HL-60/S4 treated with phorbol 12-myristate 13-acetate at 8.2 ng/mL for 4 days and 3 days (cell line): ENCODE measurements around the gene ATF6.
"Not testable (repeated sequence)": the region's sequence is repeated elsewhere in the genome, so short reads cannot be mapped to it uniquely, and the experiment has no call there.

Experiments
- in situ Hi-C: fragments of 300-500 bp; cut with MboI; formaldehyde crosslinking; loops from 2 replicates; pipeline ENCODE4 v1.15.0; 2022; ENCODE audit warnings: low sequenced_read_pairs

ATF6 gene

DNA sequence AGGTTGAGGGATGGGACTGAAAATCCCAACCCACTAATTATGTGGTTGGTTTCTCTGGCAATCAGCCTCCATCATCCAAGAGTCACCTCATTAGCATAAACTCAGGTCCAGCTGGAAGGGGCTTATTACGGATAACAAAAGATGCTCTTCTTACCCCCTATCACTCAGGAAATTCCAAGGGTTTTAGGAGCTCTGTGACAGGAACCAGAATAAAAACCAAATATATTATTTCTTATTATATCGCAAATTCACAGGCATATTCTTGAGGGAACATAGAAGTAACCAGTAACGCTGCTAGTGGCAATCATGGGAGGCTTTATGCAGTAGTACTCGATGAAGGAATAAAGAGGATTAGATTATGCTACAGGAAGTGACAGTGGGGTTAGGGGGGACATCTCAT, 59.7 kb downstream of the ATF6 start:
- in situ Hi-C loops, result no loop called here

DNA sequence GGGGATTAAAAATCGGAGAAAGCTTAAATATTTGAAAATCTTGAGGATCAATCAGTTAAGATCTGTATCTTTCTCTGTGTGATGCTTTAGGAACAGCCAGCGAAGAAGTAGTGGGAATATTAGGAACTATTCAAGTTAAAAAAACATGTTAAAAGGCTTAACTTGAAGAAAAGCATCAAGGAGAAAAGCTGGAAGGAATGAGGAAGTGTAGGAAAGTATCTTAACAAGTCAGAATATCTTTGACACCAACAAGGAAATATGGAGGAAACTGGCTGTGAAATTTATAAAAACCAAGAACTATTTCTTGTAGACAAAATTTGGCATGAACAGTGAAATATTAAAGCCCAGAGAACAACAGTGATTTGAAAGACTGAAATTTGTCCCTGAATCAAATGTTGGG, 60.4 kb downstream of the ATF6 start:
- in situ Hi-C loops, result no loop called here

DNA sequence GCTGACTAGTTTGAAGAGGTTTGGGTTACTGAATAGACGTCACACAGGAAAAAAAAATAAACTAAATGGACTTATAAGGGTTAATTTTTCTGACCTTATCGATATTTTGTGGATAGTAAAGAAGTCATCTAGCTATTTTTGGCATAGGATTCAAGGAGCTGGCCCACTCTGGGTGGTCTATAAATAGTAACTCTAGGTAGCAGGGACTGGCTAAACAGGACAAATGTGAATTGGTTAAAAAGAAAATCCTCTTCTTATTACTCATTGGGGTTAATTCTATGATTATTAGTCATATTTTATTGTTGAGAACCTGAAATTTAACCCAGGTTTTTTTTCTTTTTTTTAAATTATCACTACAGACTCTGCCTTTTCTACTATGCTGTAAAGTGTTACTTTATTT, 61.7 kb downstream of the ATF6 start:
- in situ Hi-C loops, result no loop called here

DNA sequence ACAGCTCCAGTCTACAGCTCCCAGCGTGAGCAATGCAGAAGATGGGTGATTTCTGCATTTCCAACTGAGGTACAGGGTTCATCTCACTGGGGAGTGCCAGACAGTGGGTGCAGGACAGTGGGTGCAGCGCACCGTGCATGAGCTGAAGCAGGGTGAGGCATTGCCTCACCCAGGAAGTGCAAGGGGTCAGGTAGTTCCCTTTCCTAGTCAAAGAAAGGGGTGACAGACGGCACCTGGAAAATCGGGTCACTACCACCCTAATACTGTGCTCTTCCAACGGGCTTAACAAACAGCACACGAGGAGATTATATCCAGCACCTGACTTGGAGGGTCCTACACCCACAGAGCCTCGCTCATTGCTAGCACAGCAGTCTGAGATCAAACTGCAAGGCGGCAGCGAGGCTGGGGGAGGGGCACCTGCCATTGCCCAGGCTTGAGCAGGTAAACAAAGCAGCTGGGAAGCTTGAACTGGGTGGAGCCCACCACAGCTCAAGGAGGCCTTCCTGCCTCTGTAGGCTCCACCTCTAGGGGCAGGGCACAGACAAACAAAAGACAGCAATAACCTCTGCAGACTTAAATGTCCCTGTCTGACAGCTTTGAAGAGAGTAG, 66.3 kb downstream of the ATF6 start:
- in situ Hi-C loops, result not testable (repeated sequence)

DNA sequence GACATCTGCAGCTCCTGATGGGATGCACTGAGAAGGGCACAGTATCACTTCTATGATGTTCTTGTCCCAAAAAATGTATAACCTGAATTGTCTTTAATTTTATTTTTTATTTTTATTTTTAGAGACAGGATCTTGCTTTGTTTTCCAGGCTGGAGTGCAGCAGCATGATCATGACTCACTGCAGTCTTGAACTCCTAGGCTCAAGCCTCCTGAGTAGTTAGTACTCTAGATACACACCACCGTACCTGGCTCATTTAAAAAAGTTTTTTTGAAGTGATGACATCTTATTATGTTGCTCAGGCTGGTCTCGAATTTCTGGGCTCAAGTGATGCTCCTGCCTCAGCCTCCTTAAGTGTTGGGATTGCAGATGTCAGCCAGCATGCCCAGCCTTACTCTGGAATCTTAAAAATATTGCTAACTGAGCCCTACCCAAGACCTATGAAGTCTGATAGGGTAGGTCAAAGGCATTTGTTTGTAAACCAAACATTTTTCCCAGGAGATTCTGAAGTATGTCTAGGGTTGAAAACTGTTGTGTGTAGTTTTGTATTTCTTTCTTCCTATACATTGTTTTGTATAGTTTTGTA, 68.9 kb downstream of the ATF6 start:
- in situ Hi-C loops, result no loop called here

DNA sequence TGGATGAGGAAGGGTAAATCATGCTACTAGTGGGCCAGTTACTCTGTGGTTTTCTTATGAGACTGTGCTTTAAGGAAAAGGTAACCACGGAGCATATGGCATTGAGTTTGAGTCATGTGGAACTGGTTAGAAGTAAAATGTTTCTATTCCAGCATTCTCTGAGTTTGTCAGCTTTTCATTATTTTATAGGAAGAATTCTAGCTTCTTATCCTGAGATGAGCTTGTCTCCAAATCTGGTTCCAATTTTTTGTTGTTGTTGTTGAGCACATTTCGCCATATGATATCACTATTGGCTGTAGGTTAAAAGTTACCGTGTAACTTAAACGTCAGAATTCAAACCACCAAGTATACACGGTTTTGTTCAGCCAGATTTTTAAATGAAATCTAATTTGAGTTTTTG, 69.9 kb downstream of the ATF6 start:
- in situ Hi-C loops, result no loop called here

DNA sequence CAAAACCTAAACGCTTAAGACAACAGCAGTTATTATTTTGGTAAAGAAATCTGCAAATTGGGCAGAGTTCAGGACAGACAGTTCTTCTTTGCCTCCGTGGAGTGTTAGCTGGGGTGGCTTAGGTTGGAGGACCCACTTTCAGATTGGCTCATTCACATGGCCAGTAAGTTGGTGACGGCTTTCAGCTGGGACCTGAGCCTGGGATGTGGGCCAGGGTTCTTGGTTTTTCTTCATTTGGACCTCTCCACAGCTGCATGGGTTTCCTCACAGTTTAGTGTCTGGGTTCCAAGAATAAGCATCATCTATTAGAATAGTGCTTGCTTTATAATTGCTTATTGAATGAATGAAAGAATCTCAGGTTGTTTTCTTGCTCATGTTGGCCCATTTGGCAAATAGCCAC, 72.2 kb downstream of the ATF6 start:
- in situ Hi-C loops, result no loop called here

DNA sequence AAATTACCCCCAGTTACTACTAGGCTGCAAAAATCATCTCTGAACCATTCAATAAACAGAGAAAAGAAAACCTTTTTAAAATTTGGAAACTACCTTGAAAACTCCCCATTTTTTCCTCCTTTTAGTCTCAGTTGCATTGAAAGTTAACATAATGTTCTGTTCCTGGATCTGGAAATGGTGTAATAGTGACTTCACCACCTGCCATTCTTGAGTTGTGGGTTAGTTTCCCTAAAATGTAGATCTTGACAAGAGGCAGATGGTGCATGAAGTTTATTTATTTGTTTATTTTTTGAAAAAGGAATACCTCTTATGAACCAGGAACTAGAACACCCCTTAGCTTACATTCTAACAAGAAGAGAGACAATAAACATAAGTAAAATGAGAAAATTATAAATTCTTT, 72.8 kb downstream of the ATF6 start:
- in situ Hi-C loops, result no loop called here

DNA sequence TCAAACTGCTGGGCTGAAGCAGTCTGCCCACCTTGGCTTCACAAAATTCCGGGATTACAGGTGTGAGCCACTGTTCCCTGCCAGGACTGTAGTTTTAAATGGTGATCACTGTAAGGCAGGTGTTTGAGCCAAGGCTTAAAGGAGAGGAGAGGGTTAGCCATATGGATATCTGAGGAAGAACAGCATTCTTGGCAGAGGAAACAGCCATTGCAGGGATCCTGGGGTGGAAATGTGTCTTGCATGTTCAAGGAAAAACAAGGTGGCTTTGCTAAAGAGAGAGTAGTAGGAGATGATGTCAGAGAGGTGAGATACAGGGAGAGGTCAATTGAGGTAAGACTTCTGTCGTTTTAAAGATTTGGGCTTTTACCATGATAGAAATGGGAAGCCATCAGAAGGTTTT, 73.5 kb downstream of the ATF6 start:
- in situ Hi-C loops, result no loop called here

DNA sequence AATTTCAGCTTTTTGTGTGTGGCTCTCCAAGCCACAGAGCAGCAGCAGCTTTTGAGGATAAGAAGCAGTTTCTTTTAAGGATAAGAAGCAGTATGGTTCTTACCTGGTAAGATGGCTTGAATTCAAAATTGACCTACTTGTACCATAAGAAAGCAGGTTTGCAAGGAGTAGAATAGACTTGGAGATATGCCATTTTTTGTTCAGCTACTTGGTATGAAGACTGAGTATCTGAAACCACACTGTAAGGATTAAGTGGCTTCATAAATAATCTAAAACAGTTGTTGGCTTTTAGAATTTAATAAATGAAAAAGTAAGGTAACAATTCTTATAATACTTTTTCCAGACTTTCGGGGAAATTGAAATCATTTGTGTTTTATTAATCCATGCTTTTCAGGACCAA, 74.2 kb downstream of the ATF6 start:
- in situ Hi-C loops, result no loop called here

DNA sequence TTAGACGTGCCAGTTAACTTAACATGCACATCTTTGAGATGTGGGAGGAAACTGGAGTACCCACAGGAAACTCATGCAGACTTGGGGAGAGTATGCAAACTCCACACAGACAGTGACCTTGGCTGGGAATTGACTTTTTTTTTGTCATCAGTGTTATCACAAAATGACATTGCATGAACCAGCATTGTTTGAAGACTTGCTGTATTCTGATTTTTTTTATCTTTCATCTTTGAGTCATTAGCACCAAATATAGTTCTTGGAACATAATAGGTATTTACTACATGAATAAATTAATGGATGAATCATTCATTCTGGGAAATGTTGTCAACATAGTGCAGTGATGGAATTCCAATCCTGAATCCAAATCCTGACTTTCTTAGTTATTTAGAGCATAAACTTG, 77.0 kb downstream of the ATF6 start:
- in situ Hi-C loops, result no loop called here

DNA sequence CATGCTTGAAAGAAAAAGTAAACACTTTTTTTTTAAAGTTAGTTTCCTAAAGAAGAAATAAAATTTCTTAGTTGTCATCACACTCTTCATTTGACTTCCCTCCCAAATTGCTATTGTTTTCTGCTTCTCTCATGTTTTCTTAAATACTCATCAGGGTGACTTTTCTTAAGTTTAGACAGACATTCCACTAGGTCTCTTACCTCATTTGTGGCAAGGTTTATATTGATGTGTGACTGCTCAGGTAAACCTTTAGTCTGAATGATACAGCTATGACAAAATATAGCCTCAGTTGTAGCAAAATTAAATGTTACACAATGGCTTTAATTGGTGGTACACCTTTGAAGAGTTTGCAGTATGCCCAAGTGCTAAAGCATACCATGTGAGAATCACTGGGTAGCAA, 78.6 kb downstream of the ATF6 start:
- in situ Hi-C loops, result no loop called here

DNA sequence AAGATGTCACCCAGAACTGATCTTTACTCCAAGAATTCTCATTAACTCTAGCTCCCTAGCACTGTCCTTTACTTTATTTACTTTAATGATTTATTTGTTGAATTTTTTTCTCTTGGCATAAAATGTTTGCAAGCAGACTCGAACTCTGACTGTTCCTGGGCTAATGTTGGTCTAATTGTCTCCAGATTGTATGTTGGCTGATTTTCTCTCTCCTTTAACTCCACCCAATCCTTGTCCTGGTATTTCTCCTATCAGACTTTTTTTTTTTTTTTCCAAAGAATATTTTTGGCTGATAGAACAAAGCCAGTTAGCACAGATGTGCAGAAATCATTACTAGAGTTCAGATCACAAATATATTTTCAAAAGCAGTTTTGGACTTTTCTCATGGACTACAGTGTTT, 82.6 kb downstream of the ATF6 start:
- in situ Hi-C loops, result no loop called here

DNA sequence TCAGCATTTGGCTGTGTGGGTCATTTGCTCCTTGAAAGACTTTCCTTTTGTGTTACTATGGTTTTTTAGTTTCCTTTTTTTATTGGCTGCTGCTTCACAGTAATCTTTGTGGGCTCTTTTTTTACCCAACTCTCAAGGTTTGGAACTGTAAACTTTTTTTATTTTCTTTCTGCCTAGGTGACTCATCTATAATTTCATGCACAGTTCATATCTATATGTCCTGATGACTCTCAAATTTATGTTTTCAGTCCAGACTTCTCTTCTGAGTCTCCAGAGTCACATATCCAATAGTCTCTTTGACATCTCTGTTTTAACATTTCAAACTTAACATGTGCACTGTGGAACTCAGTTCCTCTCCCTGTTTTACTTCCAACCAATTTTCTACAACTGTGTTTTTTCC, 83.4 kb downstream of the ATF6 start:
- in situ Hi-C loops, result no loop called here

DNA sequence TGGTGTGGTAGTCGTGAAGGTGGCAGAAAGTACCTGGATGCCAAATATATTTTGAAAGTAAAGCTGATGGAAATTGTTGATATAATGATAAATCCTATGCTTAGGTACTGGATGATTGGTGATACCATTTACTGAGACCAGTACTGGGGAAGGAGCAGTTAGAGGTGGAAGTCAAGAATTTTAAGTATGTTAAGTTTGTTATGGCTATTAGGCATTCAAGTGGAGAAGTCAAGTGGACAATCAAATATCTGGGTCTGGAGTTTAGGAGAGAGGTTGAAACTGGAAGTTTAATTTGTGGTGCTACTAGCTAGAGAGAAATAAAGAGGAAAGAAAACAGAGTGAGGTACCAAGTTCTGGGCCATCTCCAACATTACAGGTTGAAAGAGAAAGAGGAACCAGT, 89.1 kb downstream of the ATF6 start:
- in situ Hi-C loops, result no loop called here

DNA sequence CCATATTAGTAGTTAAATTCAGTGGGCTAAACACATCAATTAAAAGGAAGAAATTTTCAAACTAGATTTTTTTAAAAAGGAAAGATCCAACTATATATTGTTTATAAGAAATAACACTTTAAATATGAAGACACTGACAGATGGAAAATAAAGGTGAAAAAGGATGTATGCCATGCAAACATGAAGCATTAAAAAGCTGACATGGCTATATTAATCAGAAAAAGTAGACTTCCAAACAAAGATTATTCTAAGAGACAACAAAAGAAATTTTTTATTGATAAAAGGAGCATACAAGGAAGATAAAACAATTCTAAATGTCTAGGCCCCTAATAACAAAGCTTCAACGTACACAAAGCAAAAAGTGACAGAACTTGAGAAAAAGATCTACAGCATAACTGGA, 92.2 kb downstream of the ATF6 start:
- in situ Hi-C loops, result no loop called here

DNA sequence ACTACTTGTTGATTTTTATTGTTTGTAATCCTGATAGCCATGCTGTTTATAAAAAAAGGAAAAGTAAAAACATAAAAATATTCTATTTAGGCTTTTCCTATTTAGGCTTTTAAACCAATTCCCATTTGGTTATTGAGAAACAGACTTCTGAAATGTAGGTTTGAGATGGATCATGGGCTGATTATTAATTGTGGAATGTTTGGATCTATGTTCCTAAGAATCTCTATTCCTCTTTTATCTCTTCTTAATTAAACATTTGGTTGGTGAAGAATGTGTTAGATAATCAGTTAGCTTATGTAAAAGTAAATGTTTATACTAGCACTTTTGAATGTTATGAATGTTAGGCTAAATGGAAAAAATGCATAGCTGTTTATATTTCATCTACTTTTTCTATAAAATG, 97.4 kb downstream of the ATF6 start:
- in situ Hi-C loops, result no loop called here

DNA sequence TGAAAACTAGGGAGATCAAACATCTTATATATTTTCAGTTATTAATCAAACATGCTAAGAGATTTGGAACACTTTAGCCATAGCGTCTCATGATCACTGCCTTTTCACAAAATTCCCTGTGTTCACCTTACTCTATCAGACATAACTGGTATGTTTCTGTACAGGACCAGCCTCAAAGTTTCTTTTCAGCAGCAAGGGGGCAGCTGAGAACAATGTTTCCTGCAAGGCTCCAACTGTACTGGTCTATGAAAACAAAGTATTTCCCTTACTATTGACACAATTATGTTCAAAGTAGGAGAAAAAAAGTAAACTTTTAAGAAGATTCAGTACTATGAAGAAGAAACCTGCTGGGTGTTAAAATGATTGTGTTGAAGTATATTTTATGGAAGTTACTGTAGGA, 98.5 kb downstream of the ATF6 start:
- in situ Hi-C loops, result no loop called here

DNA sequence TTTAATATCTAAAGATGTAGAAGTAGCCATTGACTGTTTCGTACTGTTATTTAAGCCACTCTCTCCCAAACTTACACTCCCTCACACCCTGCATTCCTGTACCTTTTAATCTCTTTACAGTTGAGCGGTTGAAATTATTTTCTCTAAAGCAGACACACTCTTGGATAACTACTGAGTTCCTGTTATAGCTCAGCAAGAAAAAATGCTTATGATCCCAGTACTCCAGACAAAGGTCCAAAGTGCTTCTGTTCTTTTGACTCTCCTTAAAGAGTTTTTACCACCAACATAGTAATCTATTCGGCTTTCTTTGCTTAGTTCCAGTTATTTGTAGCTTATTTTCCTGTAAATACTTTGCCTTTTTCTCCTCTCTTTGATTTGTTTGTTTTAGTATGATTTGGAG, 100.1 kb downstream of the ATF6 start:
- in situ Hi-C loops, result no loop called here

DNA sequence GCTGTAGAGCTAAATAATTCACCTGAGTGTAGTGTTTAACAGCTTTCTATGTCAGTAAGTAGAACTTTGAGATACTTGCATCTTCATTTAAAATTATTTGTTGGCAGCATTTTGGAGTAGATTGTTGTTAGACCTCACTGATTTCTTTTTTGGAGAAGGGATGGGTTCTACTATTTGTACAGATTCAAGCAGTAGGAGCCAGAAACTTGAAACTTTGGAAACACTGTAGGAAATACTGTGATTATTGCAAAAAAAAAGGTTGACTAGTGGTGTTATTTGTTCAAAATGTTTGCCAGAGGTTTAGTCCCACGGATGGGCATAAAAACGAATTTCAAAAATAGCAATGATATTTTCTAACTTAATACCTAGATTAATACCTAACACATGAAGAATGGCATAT, 102.7 kb downstream of the ATF6 start:
- in situ Hi-C loops, result no loop called here

DNA sequence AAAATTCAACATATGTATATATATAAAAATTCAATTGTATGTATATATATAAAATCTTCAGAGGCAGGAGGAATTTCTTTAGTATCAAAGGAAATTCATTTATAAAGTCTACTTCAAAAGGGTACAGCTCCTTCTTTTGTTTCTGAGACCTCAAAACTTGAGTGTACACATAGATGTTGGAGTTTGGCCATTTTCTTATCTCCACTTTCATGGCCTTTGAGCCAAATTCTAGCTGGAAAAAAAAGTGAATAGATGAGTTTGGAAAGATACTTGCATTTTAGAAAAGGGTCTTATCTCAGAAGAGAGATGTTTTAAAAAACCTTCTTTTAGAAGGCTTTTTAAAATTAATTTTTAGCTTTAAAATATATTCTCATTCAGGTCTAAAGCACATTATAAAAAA, 103.2 kb downstream of the ATF6 start:
- in situ Hi-C loops, result no loop called here

DNA sequence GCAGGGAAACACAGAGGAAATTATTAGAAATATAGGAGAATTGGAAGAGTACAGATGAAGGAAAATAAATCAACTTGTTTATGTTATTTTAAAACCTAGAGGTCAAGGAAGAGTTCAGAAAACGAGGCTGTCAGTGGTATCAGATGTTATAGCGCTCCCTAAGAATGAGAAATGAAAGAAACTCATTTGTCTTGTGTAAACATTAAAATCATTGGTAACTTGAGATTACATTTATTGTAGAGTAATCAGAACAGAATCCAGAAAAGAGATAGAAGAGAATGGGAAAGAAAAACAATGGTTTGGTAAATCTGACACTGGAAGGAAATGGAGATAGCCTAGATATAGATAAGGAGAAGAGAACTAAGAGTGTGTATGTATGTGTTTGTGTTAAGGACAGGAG, 106.4 kb downstream of the ATF6 start:
- in situ Hi-C loops, result no loop called here

DNA sequence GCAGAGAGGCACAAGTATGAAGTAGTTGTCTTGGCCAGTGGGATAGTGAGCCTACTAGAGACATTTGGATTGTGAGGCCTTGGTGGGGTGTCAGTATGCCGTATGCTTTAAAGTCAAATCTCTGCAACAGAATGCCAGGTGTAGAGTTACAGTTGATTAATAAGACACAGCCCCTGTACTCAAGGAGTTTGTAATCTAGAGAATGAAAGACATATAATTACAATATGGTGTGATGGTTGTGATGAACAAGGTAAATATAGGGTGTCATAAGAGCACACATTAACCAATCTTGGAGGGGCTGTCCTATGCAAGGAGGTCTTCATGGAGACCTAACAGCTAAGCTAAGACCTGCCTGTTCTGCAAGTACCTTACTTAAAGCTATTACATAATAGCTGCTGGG, 113.1 kb downstream of the ATF6 start:
- in situ Hi-C loops, result no loop called here
